Activated T-helper 1 cell treated with anti-CD3 and anti-CD28 coated beads, Interleukin-2, amount 50 U/mL, for 16 hours (primary cell): ENCODE results near the gene KAT8.
A peak's percentile ranks its signal among the peaks of the same experiment; 100 is the strongest.
"Not testable (repeated sequence)": the region's sequence is repeated elsewhere in the genome, so short reads cannot be mapped to it uniquely, and the experiment has no call there.

Experiments used
- DNase-seq, 2 donors: peaks; one replicate each; pipeline ENCODE4 v3.0.0-alpha.2; 2020; ENCODE audit warnings: low read depth in 1 of 2, low spot score in 1 of 2

Gene KAT8

GRCh38 chr16:31144418-31144817 is 27.0 kb downstream of the KAT8 start:
- not testable (repeated sequence) for DNase-seq

DNA sequence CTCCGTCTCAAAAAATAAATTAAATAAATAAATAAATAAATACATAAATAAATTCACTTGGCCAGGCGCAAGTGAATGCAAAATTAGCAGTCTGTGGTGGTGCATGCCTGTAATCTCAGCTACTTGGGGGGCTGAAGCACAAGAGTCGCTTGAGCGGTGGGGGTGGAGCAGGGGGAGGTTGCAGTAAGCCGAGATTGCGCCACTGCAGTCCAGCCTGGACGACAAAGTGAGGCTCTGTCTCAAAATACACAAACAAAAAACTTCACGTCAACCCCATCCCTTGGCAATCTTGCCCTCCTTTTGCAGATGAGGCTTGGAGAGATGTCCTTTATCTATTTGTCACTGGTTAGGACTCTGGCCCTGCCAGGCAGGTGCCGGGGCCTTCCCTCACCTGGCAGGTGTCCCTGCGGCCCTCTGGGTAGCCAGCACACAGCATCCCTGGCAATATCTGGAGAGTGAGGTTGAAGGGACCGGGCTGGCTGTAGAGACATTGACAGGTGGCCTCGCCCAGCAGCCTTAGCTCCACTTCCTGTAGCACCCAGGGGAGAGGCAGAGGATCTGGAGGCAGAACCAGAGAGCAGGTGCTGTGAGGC is 28.0 kb downstream of the KAT8 start:
- no peak for DNase-seq

- no peak for DNase-seq
These were observed 30.1 kb downstream of the KAT8 start for GRCh38 chr16:31147574-31147973.

DNA sequence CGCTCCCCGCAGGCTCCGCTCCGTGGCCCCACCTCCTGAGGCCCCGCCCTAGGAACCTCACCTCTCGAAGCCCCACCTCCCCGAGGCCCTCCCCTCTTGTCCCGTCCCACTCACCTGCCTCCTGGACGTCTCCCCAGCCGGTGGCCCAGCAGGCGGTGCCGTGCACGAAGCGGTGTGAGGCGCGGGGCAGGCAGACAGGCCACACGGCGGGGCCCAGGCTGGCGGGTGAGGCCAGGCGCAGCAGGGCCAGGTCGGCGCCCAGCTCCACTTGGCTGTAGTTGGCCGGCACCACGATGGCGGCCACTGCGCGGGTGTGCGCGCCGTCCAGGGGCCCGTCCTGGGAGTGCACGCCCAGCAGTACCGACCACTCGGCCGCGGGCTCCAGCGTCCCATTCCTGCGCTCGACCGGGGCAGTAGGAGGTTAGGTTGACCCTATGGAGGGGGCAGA is 30.8 kb downstream of the KAT8 start:
- no peak for DNase-seq

- no peak for DNase-seq
These were observed 31.4 kb downstream of the KAT8 start for GRCh38 chr16:31148896-31149295.

DNA sequence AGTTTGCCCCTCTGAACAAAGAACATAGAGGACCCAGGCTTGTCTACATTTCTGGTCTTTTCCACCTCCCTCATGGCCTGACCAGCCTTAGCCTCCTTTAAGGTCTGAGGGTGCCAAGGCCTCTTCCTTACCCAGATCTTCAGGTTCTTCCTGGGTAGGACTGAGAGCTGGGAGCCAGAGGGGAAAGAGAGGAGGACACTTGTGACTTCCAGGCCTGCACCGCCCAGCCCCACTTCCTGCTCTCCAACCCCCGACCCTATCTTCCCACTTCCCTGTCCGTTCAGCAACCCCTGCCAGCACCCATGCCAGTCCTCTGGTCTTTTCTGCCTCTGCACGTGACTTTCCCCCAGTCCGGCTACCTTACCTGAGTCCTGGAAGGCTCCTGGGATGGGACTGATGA is 31.9 kb downstream of the KAT8 start:
- no peak for DNase-seq

GRCh38 chr16:31149894-31150890 is 32.7 kb downstream of the KAT8 start, which contains the start of gene PRSS36:
PRSS36 (minus strand) TSS chr16:31150066; CDS start chr16:31150035, 31 bp downstream.
- DNase-seq, result no peak

GRCh38 chr16:31150976-31151375 is 33.5 kb downstream of the KAT8 start:
- not testable (repeated sequence) for DNase-seq

DNA sequence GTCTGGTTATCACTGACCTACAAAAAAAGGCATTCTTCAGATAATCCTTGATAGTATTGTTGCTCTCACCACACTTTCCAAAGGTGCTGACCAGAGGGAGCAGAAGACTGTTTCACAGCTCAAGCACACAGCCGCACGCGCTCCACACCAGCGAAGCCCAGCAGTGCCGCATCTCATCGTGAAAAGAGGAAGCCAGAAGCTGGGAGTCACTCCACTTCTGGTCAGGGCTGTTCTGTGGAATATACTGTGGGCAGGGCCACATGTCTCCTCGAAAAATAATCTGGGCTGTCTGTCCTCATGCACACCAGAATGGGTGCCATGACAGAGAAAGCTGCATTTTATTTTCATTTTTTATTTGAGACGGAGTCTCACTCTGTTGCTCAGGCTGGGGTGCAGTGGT is 39.7 kb downstream of the KAT8 start:
- no peak for DNase-seq

- DNase-seq, result no peak
These were observed 49.9 kb downstream of the KAT8 start for GRCh38 chr16:31167315-31167714.

- no peak for DNase-seq
These were observed 51.4 kb downstream of the KAT8 start for GRCh38 chr16:31168848-31169247.

DNA sequence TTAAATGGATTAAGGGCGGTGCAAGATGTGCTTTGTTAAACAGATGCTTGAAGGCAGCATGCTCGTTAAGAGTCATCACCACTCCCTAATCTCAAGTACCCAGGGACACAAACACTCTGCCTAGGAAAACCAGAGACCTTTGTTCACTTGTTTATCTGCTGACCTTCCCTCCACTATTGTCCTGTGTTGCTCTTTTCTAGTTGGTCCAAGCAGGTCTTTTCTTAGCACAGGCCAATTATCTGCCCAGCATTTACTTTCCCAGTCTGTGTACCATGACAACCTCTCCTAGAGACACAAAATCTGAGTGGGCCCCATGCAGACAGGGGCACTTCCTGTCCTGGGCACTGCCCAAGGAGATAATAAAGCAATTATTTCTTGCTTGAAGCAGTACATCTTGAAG is 52.6 kb downstream of the KAT8 start:
- not testable (repeated sequence) for DNase-seq

GRCh38 chr16:31177136-31177535 is 59.7 kb downstream of the KAT8 start:
- peak; percentile 16 to 17 for DNase-seq

- no peak for DNase-seq
These were observed 61.8 kb downstream of the KAT8 start for GRCh38 chr16:31179219-31179746.

DNA sequence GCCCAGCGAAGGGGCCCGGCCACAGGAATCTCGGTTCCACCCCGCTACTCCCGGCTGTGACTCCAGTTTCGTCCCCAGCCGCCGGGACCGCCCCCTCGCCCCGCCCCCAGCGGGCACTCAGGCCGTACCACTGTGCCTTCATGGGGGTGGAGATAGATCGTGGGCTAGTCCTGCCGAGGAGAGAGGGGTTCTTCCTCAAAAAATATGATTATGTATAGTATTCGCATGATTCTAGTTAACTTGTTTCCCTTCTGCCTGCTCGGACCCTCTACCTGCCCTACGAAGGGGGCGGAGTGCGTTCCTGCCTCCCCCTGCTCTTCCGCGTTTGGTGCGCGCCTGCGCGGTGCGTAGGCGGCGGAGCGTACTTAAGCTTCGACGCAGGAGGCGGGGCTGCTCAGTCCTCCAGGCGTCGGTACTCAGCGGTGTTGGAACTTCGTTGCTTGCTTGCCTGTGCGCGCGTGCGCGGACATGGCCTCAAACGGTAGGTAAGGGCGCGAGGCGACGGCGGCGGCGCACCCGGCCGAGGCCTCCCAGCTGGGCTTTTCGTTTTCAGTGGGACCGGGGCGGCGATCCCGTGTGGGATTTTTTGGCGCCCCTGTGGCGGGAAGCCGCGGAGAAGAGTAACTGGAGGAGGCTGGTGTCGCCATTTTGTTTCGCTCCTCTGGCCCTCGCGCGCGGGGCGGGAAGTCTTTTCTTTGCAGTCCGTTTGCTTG is 62.4 kb downstream of the KAT8 start, which contains the start of gene FUS:
Gene FUS (plus strand): TSS at position 393 of the 713 bp plus-strand sequence. CDS start 76 bp downstream, at position 469.
- DNase-seq, result peak; percentile 88 to 89
